Upper lobe of left lung (tissue), 6 donors: ENCODE measurements around the gene CNTD1. TPM values are rescaled to one million over a fixed set of nuclear protein-coding genes. Genes with fewer than 3 reads are reported as not detected.

Experiments used
- ATAC-seq, 2 donors: fragments of 200-7000 bp; cut with Tn5 transposase; one replicate each; pipeline ENCODE4 v1.9.1; 2022; ENCODE audit warnings: mild to moderate bottlenecking in 2 of 2, moderate library complexity in 2 of 2; ENCODE audit not compliant: low FRiP score in 2 of 2
- DNase-seq, 2 donors: peaks; one replicate each; pipeline ENCODE4 v3.0.0-alpha.2; 2019 to 2020
- H3K27ac ChIP-seq, 4 donors: fragments of 200-600 bp; sonication (generic); one replicate each; pipeline ENCODE4 v1.5.1; 2016 to 2019
- H3K27me3 ChIP-seq, 4 donors: fragments of 200-600 bp; sonication (generic); one replicate each; pipeline ENCODE4 v1.5.1; 2017 to 2019
- H3K36me3 ChIP-seq, 4 donors: fragments of 200-600 bp; sonication (generic); one replicate each; pipeline ENCODE4 v1.5.1; 2016 to 2019
- H3K4me1 ChIP-seq, 4 donors: fragments of 200-600 bp; sonication (generic); one replicate each; pipeline ENCODE4 v1.5.1; 2018 to 2019
- H3K4me3 ChIP-seq, 4 donors: fragments of 200-600 bp; sonication (generic); one replicate each; pipeline ENCODE4 v1.5.1; 2017 to 2019; ENCODE audit warnings: mild to moderate bottlenecking in 2 of 4, moderate library complexity in 1 of 4
- H3K9me3 ChIP-seq, 4 donors: fragments of 200-600 bp; sonication (generic); one replicate each; pipeline ENCODE4 v1.5.1; 2018 to 2019
- CTCF ChIP-seq, 6 experiments: fragments of 450-650 bp in 4 of 6; fragments of 200-600 bp in 2 of 6; sonication (generic) in 2 of 6; IDR thresholded peaks; one replicate each; pipeline ENCODE4 v1.5.1; 2016 to 2019; ENCODE audit warnings: antibody characterized with exemption in 6 of 6
- EP300 ChIP-seq, 4 donors: sonication (generic); formaldehyde crosslinking; IDR thresholded peaks; one replicate each; pipeline ENCODE4 v1.5.1; 2017; ENCODE audit warnings: antibody characterized with exemption in 4 of 4, control low read depth in 2 of 4
- POLR2A ChIP-seq, 4 donors: fragments of 450-650 bp; IDR thresholded peaks; one replicate each; pipeline ENCODE4 v1.5.1; 2016 to 2017; ENCODE audit warnings: antibody characterized with exemption in 4 of 4, mild to moderate bottlenecking in 2 of 4
- POLR2AphosphoS5 ChIP-seq, 2 donors: sonication (generic); formaldehyde crosslinking; IDR thresholded peaks; one replicate each; pipeline ENCODE4 v1.5.1; 2017; ENCODE audit warnings: antibody characterized with exemption in 2 of 2
- WGBS, 2 donors: methylation state at CpG; one replicate each; pipeline ENCODE4 v1.1.5; 2017 to 2018; 5-methylcytosine and 5-hydroxymethylcytosine counted together
- total RNA-seq, 6 donors: library from RNA; depleted of rRNA in 4 of 6; stranded (reverse); fragments of >200 nt in 4 of 6; gene quantifications; one replicate each; pipeline versions ENCODE4 v1.1.0 to v1.2.1, GENCODE V29; 2016 to 2021
- donor health status: DM: no; HTN: no; CAD: no; lungs with moderate emphysema.
- donor health status: DM: no; HTN: yes; CAD: no; lungs with severe emphysema.

The CNTD1 gene
- total RNA-seq, 6 donors from 2014 or later = 0.22 to 1.2 (median 0.39) TPM; not detected in 1

DNA sequence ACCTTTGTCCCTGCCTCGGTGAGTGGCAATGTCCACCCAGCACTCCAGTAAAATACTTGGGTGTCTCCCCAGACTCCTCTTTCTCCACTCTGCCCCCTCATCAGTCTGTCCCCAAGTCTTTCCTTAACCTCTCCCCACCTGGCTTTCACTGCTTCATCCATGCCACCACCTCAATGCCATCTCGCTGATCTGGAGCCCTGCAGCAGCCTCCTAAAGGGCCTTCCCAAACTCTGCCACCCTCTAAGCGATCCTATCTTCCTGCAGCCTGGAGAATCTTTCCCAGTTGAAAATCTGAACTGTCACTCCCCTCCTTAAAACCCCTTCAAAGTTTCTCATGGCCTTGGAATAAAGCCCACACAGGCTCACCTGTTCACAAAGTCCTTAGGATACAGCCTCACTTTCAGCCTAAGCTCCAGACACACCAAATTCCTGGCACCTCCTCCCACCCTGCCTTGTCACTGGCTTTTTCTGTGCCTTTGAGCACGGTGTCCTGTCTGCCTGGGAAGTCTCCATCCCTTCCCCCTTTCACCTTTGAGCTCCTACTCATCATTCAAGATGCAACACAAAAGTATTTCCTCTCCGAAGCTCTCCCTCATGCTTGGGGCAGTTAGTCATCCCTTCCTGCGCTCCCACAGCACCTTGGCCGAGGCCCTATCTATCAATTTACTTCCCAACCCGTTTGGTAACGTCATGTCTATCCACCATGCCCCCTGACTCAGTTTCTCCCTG lies 15.4 kb upstream of the CNTD1 start:
- Histone ChIP-seq H3K9me3 (no peaks in the 10 kb centered on the region), H3K4me3 (no peak overlapping the region), H3K36me3 (peaks cover under 1 to 18% (median 14%) of the 10 kb centered on the region in 4 donors), H3K27ac (no peak overlapping the region), H3K27me3 (peaks cover 0 to 56% (median 13%) of the 10 kb centered on the region in 4 donors), H3K4me1 (peaks cover 18 to 31% (median 26%) of the 10 kb centered on the region in 4 donors)
- WGBS, 2 donors = 42 to 47% methylated on average over 9 of the region's 9 CpGs
- DNase-seq (no peak), ATAC-seq (no peak)
- TF ChIP-seq EP300 (IDR thresholded peaks at IDR 0.05) (no peak), POLR2A (IDR thresholded peaks at IDR 0.05) (no peak), POLR2AphosphoS5 (IDR thresholded peaks at IDR 0.05) (no peak), CTCF (IDR thresholded peaks at IDR 0.05) (no peak)

DNA sequence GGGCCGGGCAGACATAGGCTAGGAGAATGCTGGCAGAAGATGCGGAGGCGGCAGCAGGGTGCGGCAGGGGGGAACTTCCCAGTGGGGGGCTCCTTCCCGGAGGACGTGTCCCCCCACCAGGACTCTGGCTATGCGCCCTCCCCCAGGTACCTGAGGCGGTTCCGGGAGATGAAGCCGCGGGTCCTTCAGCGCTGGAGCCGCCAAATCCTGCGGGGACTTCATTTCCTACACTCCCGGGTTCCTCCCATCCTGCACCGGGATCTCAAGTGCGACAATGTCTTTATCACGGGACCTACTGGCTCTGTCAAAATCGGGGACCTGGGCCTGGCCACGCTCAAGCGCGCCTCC lies 14.9 kb upstream of the CNTD1 start:
- no peak for DNase-seq
- no peak for ATAC-seq

DNA sequence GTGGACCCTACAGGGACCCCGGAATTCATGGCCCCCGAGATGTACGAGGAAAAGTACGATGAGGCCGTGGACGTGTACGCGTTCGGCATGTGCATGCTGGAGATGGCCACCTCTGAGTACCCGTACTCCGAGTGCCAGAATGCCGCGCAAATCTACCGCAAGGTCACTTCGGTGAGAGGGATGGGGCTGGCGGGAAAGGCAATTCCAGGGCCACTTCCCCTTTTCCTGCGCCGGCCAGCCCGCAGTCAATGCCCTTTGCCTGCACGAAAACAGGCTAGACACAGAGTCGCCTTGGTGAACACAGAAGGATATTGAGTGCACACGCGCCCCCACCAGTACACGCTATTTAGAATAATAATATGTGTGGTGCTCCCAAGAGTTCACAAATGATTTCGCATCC lies 14.3 kb upstream of the CNTD1 start:
- ATAC-seq (no peak), DNase-seq (peak in 1 of 2 donors; percentile 44)
- TF ChIP-seq POLR2A (IDR thresholded peaks at IDR 0.05) (no peak), CTCF (IDR thresholded peaks at IDR 0.05) (no peak), EP300 (IDR thresholded peaks at IDR 0.05) (no peak), POLR2AphosphoS5 (IDR thresholded peaks at IDR 0.05) (no peak)
- 30 to 49% methylated on average over 23 to 24 of the region's 25 CpGs for WGBS, 2 donors
- Histone ChIP-seq H3K4me1 (peaks cover 18 to 31% (median 26%) of the 10 kb centered on the region in 4 donors), H3K36me3 (peaks cover 0 to 6% (median 3%) of the 10 kb centered on the region in 4 donors), H3K9me3 (no peaks in the 10 kb centered on the region), H3K4me3 (no peak overlapping the region), H3K27me3 (peaks cover 0 to 56% (median 13%) of the 10 kb centered on the region in 4 donors), H3K27ac (no peak overlapping the region)

More for the DNA sequence above, 14.9 kb upstream of the CNTD1 start:
- H3K27me3 ChIP-seq = peaks cover 0 to 56% (median 13%) of the 10 kb centered on the region in 4 donors
- no peak overlapping the region for H3K4me3 ChIP-seq
- no peak overlapping the region for H3K27ac ChIP-seq
- H3K36me3 ChIP-seq = peaks cover 0 to 12% (median 9%) of the 10 kb centered on the region in 4 donors
- TF ChIP-seq EP300 (IDR thresholded peaks at IDR 0.05) = no peak
- no peak for TF ChIP-seq POLR2AphosphoS5 (IDR thresholded peaks at IDR 0.05)
- TF ChIP-seq CTCF (IDR thresholded peaks at IDR 0.05) = no peak
- TF ChIP-seq POLR2A (IDR thresholded peaks at IDR 0.05) = no peak
- 27 to 46% methylated on average over 12 to 22 of the region's 22 CpGs for WGBS, 2 donors
- H3K4me1 ChIP-seq = peaks cover 18 to 31% (median 26%) of the 10 kb centered on the region in 4 donors
- H3K9me3 ChIP-seq = no peaks in the 10 kb centered on the region

DNA sequence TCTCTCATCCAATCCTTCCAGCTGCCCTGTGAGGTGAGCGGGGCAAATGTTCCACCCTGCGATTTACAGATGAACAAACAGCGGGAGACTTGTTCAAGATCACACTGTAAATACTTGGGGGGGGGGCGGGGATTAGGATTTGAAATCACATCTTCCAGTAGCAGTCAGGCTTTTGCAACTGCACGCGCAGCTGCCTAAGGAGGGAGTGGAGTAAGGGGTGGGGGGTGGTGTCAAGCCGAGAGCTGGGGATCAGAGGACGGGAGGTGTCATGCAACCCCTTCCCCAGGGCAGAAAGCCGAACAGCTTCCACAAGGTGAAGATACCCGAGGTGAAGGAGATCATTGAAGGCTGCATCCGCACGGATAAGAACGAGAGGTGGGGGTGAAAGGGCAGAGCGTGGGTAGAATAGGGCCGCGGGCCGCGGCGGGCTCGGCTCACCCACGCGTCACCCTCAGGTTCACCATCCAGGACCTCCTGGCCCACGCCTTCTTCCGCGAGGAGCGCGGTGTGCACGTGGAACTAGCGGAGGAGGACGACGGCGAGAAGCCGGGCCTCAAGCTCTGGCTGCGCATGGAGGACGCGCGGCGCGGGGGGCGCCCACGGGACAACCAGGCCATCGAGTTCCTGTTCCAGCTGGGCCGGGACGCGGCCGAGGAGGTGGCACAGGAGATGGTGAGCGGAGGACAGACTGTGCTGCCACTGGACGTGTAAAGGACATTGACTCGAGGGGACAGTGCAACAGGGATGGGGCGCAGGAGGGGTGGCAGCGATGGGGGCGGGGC lies 13.7 kb upstream of the CNTD1 start:
- H3K36me3 ChIP-seq = no peaks in the 10 kb centered on the region
- WGBS, 2 donors = 42 to 59% methylated on average over 50 of the region's 52 CpGs
- peaks cover 16 to 28% (median 23%) of the 10 kb centered on the region in 4 donors for H3K4me1 ChIP-seq
- no peaks in the 10 kb centered on the region for H3K9me3 ChIP-seq
- H3K27me3 ChIP-seq = peaks cover 0 to 56% (median 13%) of the 10 kb centered on the region in 4 donors
- no peak overlapping the region for H3K27ac ChIP-seq
- ATAC-seq (no peak), DNase-seq (peak in 1 of 2 donors; percentile 86)
- no peak overlapping the region for H3K4me3 ChIP-seq
- TF ChIP-seq CTCF (IDR thresholded peaks at IDR 0.05) = no peak
- TF ChIP-seq EP300 (IDR thresholded peaks at IDR 0.05) = no peak
- TF ChIP-seq POLR2AphosphoS5 (IDR thresholded peaks at IDR 0.05) = no peak
- no peak for TF ChIP-seq POLR2A (IDR thresholded peaks at IDR 0.05)
